GM12874 (cell line): ENCODE data around the gene MGAT2.

Source experiments
- TF ChIP-seq, protein P1 (sequence below): IDR thresholded peaks from 2 replicates; pipeline ENCODE4 v1.5.1; 2011; ENCODE audit warnings: low read depth, mild to moderate bottlenecking, control low read depth, low read length, moderate library complexity; ENCODE audit not compliant: insufficient read depth

Gene MGAT2

DNA sequence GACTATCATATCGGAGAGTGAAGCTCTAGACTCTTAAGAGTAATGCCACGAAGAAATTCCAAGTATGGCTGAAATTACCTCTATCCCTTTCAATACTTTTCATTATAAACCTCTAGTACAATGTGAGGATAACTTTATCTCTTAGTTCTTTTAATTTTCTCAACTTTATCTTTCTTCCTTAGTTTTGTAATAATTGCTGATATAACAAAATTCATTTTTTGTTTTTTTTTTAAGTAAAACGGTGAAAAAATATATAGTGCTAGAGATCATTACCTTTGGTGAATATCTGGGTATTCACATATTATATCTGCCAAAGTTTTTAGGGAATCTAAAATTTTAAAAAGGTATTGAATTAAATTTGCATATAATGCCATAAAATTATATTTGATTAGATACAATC, 33.9 kb downstream of the MGAT2 start:
- TF ChIP-seq, protein P1, sequence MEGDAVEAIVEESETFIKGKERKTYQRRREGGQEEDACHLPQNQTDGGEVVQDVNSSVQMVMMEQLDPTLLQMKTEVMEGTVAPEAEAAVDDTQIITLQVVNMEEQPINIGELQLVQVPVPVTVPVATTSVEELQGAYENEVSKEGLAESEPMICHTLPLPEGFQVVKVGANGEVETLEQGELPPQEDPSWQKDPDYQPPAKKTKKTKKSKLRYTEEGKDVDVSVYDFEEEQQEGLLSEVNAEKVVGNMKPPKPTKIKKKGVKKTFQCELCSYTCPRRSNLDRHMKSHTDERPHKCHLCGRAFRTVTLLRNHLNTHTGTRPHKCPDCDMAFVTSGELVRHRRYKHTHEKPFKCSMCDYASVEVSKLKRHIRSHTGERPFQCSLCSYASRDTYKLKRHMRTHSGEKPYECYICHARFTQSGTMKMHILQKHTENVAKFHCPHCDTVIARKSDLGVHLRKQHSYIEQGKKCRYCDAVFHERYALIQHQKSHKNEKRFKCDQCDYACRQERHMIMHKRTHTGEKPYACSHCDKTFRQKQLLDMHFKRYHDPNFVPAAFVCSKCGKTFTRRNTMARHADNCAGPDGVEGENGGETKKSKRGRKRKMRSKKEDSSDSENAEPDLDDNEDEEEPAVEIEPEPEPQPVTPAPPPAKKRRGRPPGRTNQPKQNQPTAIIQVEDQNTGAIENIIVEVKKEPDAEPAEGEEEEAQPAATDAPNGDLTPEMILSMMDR, result no peak

DNA sequence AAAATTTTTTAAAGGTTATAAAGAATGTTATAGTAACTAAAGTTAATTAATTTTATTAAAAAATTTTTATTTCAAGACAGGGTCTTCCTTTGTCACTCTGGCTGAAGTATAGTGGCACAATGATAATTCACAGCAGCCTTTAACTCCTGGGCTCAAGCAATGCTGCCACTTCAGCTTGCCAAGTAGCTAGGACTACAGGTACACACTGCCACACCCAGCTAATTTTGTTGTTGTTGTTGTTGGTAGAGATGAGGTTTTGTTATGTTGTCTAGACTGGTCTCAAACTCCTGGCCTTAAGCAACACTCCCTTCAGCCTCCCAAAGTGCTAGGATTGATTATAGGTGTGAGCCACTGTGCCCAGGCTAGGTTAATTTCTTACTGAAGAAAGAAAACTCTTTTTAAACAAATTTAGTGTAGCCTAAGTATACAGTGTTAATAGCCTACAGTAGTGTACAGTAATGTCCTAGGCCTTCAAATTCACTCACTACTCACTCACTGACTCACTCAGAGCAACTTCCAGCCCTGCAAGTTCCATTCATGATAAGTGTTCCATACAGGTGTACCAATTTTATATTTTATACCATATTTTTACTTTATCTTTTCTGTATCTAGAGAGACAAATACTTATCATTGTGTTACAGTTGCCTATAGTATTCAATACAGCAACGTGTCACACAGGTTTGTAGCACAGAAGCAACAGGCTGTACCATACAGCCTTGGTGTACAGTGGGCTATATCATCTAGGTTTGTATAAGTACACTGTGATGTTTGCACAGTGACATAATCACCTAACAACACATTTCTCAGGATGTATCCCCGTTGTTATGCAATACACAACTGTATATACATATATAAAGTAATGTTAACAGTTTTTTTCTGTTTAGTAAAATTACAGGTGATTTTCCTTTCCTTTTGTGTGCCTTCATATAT, 39.2 kb downstream of the MGAT2 start:
- TF ChIP-seq, protein P1, result no peak

DNA sequence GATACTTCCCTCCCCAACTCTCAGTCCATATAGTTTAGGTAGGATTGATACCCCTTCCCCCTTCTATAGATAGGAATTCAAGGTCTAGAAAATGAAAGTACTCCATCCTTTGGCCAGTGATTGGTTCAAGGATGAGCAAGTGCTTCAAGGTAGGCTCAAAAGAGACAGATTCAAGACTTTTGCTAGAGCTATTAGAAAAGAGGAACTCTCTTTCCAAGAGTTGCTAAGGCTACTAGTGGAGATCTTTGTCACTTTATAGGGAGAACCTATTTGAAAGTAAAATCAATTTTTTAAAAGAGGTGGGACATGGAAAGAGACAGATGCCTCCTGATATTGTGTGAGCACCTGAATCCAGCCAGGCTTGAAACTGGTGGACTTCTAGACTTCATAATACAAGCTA, 49.9 kb downstream of the MGAT2 start:
- TF ChIP-seq, protein P1, result no peak
